Muscle layer of colon (tissue), 2 donors: ENCODE data around the gene RIPK4.

ENCODE experiments used
- H3K27ac ChIP-seq: one replicate; pipeline ENCODE4 v1.7.0; 2013; ENCODE audit warnings: low read depth, mild to moderate bottlenecking, low read length, moderate library complexity
- H3K27me3 ChIP-seq, 2 donors: one replicate each; pipeline ENCODE4 v1.7.0; 2013; ENCODE audit warnings: low read length in 2 of 2, mild to moderate bottlenecking in 2 of 2; ENCODE audit not compliant: insufficient read depth in 2 of 2, control insufficient read depth in 1 of 2
- H3K36me3 ChIP-seq: one replicate; pipeline ENCODE4 v1.7.0; 2013; ENCODE audit warnings: mild to moderate bottlenecking, low read length; ENCODE audit not compliant: insufficient read depth
- H3K4me1 ChIP-seq: one replicate; pipeline ENCODE4 v1.7.0; 2013; ENCODE audit warnings: mild to moderate bottlenecking, low read length; ENCODE audit not compliant: insufficient read depth
- H3K4me3 ChIP-seq, 2 donors: one replicate each; pipeline ENCODE4 v1.7.0; 2013; ENCODE audit warnings: low read length in 2 of 2, low read depth in 1 of 2, mild to moderate bottlenecking in 1 of 2, moderate library complexity in 1 of 2
- H3K9ac ChIP-seq: one replicate; pipeline ENCODE4 v1.7.0; 2013; ENCODE audit warnings: low read length
- H3K9me3 ChIP-seq: one replicate; pipeline ENCODE4 v1.7.0; 2013; ENCODE audit warnings: mild to moderate bottlenecking, low read length
- donor health status: abdominal sarcoma.
- donor health status: Adenocarcinoma of cecum.

The RIPK4 gene

GRCh38 chr21:41740604-41741252 is 26.1 kb downstream of the RIPK4 start:
- Histone ChIP-seq H3K4me3 (no peak overlapping the region), H3K9ac (no peak overlapping the region)

DNA sequence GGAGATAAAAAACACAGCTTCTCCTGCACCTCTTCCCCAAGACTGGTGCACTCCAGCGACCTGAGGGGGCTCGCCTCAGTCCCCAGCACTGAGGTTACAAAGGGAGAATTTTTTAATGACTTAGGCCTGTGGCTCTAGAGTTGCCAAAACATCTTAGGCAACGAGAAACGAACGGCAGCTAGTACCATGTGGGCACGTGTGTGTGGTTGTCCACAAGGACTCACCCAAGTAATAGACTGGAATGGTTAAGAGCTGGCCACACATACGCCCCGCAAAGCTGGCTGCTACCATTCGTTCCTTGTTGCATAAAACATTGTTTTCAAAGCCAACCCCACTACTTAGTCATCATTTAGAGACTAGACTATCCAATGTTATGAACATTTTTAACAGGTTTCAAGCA is 26.9 kb downstream of the RIPK4 start:
- Histone ChIP-seq H3K4me1 (no peaks in the 10 kb centered on the region), H3K27ac (no peak overlapping the region), H3K36me3 (no peaks in the 10 kb centered on the region), H3K9ac (no peak overlapping the region), H3K9me3 (no peaks in the 10 kb centered on the region), H3K27me3 (peaks cover 0 to 6% of the 10 kb centered on the region in 2 donors), H3K4me3 (no peak overlapping the region)

More at GRCh38 chr21:41740604-41741252, 26.1 kb downstream of the RIPK4 start:
- Histone ChIP-seq H3K9me3 (no peaks in the 10 kb centered on the region), H3K27me3 (peaks cover 0 to 6% of the 10 kb centered on the region in 2 donors), H3K36me3 (no peaks in the 10 kb centered on the region), H3K4me1 (no peaks in the 10 kb centered on the region), H3K27ac (no peak overlapping the region)

DNA sequence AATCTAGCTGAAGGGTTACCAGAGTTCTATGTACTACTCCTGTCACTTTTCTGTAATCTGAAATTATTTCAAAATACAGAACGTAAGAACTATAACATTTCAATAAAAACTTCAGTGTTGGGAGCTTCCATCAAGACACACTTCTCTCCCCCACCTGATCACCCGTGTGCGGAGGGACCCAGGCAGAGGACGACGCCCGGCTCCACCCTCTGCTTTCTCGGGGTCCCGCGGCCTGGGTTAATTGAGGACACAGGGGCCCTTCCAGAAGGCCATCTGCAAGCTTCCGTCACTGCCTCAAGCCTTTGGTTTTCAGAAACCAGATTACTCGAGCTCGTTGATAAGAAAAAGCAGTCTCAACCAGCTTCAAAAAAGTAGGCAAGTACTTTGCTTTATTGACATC is 27.8 kb downstream of the RIPK4 start:
- no peaks in the 10 kb centered on the region for H3K36me3 ChIP-seq
- no peaks in the 10 kb centered on the region for H3K9me3 ChIP-seq
- peaks cover 0 to 4% of the 10 kb centered on the region in 2 donors for H3K27me3 ChIP-seq
- H3K4me1 ChIP-seq: no peaks in the 10 kb centered on the region
- no peak overlapping the region for H3K9ac ChIP-seq
- H3K27ac ChIP-seq: no peak overlapping the region
- H3K4me3 ChIP-seq: no peak overlapping the region

- Histone ChIP-seq H3K9me3 (no peaks in the 10 kb centered on the region), H3K9ac (no peak overlapping the region), H3K4me3 (no peak overlapping the region), H3K4me1 (no peaks in the 10 kb centered on the region), H3K27ac (no peak overlapping the region), H3K27me3 (no peaks in the 10 kb centered on the region), H3K36me3 (no peaks in the 10 kb centered on the region)
Observed at GRCh38 chr21:41737651-41738324, 29.1 kb downstream of the RIPK4 start.

DNA sequence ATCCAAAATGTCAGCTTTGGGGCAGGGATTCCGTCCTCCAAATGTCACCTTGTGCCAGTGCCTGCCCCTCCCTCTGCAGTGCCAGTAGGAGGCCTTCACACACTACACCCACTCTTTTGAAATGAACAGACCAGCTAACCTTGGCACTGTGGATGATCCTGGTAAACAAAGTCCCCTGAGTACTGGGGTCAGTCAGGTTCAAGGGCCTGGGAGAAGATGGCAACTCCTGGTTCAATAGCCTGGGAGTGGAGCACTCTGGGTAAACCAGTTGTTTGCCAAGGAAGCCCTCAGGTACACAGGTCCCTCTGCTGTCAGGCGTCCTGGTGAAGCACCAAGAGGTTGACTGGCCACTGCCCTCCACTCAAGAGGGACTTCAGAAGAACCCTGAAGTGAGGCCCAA is 30.4 kb downstream of the RIPK4 start:
- H3K4me1 ChIP-seq: no peaks in the 10 kb centered on the region
- no peak overlapping the region for H3K27ac ChIP-seq
- H3K36me3 ChIP-seq: no peaks in the 10 kb centered on the region
- H3K27me3 ChIP-seq: no peaks in the 10 kb centered on the region
- no peak overlapping the region for H3K9ac ChIP-seq
- no peak overlapping the region for H3K4me3 ChIP-seq
- H3K9me3 ChIP-seq: no peaks in the 10 kb centered on the region

DNA sequence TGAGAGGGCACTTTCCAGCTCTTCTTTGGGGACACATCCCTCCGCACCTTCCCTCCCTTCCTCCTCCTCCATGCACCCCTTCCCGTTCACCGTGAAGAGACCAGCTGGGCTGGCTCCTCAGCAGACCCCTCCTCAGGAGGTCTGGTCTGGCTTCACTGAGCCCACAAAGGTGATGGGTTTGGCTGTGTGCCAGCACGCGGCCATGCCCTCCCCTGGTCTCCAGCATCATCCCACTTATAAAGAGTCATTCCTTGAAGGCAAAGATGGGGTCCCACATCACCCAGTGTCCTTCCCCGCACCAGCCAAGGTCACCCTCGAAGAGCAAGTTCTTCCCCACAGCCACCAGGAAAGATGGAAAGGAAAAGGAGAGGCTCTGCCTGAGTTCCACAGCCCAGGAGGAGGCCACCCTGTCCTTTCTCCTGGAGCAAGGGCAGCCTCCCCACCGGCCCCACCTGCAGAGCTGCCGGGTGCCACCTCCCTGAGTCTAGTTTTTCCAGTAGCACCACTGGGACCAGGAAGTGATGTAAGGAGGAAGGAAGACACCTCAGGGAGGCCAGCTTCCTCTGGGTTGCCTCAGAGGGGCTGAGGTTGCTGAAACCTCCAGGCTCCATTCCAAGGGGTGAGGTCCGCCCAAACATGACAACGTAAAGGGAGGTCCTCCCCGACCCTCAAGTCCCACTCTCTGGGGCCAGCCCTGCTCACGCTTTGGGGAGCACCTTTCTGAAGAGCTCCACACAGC is 32.7 kb downstream of the RIPK4 start:
- H3K4me1 ChIP-seq: no peaks in the 10 kb centered on the region
- no peak overlapping the region for H3K9ac ChIP-seq
- no peaks in the 10 kb centered on the region for H3K27me3 ChIP-seq
- no peaks in the 10 kb centered on the region for H3K36me3 ChIP-seq
- no peak overlapping the region for H3K4me3 ChIP-seq
- no peaks in the 10 kb centered on the region for H3K9me3 ChIP-seq
- H3K27ac ChIP-seq: no peak overlapping the region

DNA sequence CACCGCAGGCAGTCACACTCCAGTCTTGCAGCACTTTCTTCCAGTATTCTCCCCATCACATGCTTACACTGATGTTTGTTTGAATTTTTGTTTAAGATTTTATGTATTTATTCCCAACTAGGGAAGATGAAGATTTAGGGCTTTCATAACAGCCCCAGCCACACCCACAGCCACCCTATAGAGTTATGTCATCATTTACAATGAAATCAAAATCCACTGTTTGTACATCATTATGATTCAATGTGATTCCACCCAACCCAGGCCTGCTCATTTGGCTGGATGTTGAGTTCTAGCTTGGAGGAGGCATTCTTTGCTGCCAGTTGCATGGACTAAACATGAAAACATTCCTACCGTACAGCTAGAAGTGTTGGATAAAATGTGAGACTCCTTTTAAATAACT is 35.8 kb downstream of the RIPK4 start:
- peaks cover 0 to 16% of the 10 kb centered on the region in 2 donors for H3K27me3 ChIP-seq
- no peak overlapping the region for H3K4me3 ChIP-seq
- no peaks in the 10 kb centered on the region for H3K36me3 ChIP-seq
- no peaks in the 10 kb centered on the region for H3K9me3 ChIP-seq
- no peaks in the 10 kb centered on the region for H3K4me1 ChIP-seq
- H3K9ac ChIP-seq: no peak overlapping the region
- H3K27ac ChIP-seq: no peak overlapping the region

DNA sequence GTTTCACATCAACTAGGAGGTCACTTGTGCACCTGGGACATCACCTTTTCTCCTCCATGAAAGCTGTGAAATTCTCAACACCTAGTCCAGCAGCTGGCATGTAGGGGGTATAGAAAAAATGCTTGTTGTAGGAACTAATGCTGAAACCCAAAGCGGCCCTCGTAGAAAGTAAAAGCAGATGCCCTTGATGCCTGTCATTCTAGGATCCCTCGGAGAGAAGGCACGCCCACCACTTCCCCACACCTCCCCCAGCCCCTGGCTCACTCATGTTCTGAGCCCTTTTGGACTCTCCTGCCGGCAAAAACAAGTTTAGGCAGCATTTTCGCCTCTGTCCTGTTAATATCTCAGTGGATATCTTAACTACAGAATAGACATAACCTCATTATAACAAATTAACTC is 36.5 kb downstream of the RIPK4 start:
- no peak overlapping the region for H3K27ac ChIP-seq
- no peaks in the 10 kb centered on the region for H3K9me3 ChIP-seq
- H3K4me3 ChIP-seq: no peak overlapping the region
- H3K9ac ChIP-seq: no peak overlapping the region
- no peaks in the 10 kb centered on the region for H3K36me3 ChIP-seq
- peaks cover 0 to 23% of the 10 kb centered on the region in 2 donors for H3K27me3 ChIP-seq
- no peaks in the 10 kb centered on the region for H3K4me1 ChIP-seq

GRCh38 chr21:41729701-41730366 is 37.0 kb downstream of the RIPK4 start:
- Histone ChIP-seq H3K9ac (no peak overlapping the region), H3K4me3 (no peak overlapping the region), H3K27ac (no peak overlapping the region), H3K4me1 (no peaks in the 10 kb centered on the region), H3K9me3 (no peaks in the 10 kb centered on the region), H3K36me3 (no peaks in the 10 kb centered on the region), H3K27me3 (peaks cover 0 to 25% of the 10 kb centered on the region in 2 donors)

GRCh38 chr21:41727784-41728763 is 38.8 kb downstream of the RIPK4 start:
- H3K4me1 ChIP-seq: no peaks in the 10 kb centered on the region
- H3K9me3 ChIP-seq: no peaks in the 10 kb centered on the region
- no peaks in the 10 kb centered on the region for H3K36me3 ChIP-seq
- H3K9ac ChIP-seq: no peak overlapping the region
- H3K4me3 ChIP-seq: no peak overlapping the region
- H3K27me3 ChIP-seq: peaks cover 0 to 31% of the 10 kb centered on the region in 2 donors
- H3K27ac ChIP-seq: no peak overlapping the region
